GM19463 (cell line): Measurements from ENCODE around the gene TMEM116.
A peak's percentile ranks its signal among the peaks of the same experiment; 100 is the strongest.
"Not testable (repeated sequence)": the region's sequence is repeated elsewhere in the genome, so short reads cannot be mapped to it uniquely, and the experiment has no call there.

Experiments
- ATAC-seq: cut with Tn5 transposase; IDR thresholded peaks from one replicate; pipeline ENCODE4 v1.9.1; 2021; ENCODE audit warnings: mild to moderate bottlenecking, moderate library complexity; ENCODE audit not compliant: unreplicated experiment

Gene TMEM116

DNA sequence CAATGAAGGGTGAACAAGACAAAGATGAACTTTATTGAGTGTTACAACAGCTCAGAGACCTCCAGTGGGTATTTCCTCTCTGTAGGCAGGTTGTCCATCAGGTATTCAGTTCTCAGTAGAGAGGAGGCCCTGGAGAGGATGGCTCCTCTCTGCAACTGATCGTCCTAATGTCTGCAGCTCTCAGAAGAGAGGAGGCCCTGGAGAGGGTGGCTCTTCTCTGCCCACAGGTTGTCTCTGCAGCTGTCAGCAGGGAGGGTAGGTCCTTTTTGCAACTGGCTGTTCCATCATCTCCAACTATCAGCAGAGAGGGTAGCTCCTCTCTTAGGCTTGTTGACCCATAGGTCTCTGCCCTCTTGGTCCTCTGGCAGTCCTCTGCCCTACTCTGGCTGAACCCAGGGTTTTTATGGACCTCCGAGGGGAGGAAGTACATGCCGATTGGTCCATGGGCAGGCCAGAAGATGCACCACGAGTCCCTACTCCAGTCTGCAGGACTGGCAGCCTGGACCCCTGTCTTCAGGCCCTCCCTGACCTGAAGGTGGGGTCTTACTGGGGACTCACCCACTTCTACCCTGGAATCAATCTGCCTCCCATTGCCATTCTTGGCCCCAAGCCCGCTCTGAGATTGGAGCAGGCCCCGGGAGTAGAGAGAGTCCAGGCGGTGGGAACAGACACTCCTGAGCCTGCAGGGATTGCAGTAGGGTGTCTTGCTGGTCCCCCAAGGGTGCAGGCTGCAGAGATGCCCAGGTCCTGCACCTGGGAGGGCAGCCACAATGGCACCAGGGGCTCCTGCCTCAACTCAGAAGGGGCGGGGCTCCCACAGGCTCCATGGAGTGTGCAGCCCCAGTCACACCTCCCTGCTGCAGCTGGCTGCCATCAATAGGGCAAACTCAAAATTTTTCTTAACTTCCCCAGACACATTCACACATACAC is 2.3 kb downstream of the TMEM116 start:
- ATAC-seq = no peak

DNA sequence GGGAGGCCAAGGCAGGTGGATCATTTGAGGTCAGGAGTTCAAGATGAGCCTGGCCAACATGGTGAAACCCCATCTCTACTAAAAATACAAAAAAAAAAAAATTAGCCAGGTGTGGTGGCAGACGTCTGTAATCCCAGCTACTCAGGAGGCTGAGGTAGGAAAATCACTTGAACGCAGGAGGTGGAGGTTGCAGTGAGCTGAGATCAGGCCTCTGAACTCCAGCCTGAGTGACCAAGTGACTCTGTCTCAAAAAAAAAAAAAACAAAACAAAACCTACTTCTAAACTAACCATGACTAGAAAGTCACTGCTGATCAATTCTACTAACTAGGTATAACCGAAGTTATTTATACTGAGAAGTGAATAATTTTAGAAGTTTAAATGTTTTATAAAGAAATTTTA is 3.4 kb downstream of the TMEM116 start:
- not testable (repeated sequence) for ATAC-seq

GRCh38 chr12:112008918-112009317 is 4.0 kb downstream of the TMEM116 start:
- no peak for ATAC-seq

DNA sequence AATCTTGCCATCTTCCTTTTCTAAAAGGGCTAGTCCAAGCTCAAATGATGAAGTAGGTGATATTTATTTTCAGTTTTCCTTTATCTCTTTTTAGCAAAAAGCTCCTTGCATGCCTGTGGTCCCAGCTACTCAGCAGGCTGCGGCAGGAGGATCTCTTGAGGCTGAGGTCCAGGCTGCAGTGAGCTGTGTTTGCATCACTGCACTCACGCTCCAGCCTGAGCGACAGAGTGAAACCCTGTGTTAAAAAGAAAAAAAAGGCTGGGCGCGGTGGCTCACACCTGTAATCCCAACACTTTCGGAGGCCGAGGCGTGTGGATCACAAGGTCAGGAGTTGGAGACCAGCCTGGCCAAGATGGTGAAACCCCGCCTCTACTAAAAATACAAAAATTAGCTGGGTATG is 5.0 kb downstream of the TMEM116 start:
- ATAC-seq = no peak

GRCh38 chr12:112005419-112006395 is 7.3 kb downstream of the TMEM116 start:
- ATAC-seq = no peak

GRCh38 chr12:112004041-112004440 is 8.9 kb downstream of the TMEM116 start:
- ATAC-seq = no peak

DNA sequence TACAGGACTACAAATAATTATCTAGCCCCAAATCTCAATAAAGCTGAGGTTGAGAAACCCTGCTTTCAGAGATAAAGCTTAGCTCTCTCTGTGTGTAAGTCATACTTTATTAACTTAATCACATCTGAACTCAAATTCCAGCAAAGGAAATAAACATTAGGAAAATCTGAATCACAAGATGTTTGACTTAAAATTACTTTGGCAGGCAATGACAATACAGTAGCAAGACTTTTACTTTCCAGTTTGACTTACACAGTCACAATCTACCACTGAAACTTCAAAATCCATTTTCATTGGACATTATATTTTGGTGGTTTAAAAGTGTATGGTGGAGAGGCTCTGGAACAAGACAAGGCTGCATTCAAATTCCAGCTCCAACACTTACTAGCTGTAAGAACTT is 11.4 kb downstream of the TMEM116 start:
- ATAC-seq = no peak

DNA sequence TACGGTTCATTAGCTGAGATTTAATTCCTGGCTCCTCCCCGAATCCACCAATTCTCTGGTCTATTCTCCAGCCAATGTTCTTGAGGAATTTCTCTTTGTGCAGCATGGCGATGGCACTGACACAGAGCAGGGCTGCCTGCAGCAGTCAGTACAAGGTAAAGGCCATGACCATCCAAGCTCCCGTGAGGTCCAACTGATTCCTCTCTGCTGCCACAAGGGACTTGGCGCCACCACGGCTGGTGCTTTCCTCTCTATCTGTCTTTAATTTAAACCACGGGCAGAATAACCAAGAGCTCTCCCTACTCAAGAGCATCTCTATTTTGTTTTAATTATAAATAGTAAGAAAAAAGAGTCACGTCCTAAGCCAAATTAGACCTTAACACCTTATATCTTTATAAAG is 12.1 kb downstream of the TMEM116 start:
- ATAC-seq = no peak

- not testable (repeated sequence) for ATAC-seq
Observed at GRCh38 chr12:111999129-111999528, 13.8 kb downstream of the TMEM116 start.

DNA sequence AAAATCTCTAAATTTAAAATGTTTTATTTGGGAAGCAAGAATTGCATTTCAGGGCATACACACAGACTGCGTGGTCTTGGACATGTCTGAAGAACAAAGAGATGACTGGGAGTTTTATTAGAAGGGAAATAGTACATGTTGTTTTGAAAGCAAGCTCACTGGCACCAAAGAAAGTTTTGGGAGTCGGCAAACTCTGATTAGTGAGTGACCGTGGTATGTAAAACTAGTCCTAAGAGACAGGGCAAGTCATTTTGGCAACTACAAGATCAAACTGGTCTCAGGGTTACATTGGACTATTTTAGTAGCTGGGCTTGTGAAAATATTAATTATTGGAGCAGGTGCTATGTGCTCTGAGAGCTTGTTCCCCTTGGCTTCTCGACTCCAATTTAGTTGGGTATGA is 14.9 kb downstream of the TMEM116 start:
- no peak for ATAC-seq

- ATAC-seq = no peak
Observed at GRCh38 chr12:111997300-111997699, 15.7 kb downstream of the TMEM116 start.

DNA sequence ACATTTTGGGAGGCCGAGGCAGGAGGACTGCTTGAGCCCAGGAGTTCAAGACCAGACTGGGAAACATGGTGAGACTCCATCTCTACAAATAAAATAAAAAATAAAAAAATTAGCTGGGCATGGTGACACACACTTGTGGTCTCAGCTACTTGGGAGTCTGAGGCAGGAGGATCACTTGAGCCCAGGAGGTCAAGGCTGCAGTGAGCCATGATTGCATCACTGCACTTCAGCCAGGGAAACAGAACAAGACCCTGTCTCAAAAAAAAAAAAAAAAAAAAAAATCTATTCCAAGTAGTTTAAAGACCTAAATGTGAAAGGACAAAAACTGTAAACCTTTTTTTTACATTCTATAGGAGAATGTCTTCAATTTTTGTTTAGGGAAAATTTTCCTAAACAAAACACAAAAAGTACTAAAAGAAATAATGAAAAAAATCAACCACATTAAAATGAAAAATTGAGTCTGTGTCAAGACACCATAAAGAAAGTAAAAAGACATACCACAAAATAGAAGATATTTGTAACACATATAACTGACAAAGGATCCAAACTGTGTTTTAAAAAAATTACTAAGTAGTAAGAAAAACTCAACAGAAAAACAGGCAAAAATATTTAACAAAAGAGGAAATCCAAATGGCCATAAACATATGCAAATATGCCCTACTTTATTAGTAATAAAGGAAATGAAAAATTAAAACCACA is 17.0 kb downstream of the TMEM116 start:
- no peak for ATAC-seq

- not testable (repeated sequence) for ATAC-seq
Observed at GRCh38 chr12:111994211-111995111, 18.5 kb downstream of the TMEM116 start.

DNA sequence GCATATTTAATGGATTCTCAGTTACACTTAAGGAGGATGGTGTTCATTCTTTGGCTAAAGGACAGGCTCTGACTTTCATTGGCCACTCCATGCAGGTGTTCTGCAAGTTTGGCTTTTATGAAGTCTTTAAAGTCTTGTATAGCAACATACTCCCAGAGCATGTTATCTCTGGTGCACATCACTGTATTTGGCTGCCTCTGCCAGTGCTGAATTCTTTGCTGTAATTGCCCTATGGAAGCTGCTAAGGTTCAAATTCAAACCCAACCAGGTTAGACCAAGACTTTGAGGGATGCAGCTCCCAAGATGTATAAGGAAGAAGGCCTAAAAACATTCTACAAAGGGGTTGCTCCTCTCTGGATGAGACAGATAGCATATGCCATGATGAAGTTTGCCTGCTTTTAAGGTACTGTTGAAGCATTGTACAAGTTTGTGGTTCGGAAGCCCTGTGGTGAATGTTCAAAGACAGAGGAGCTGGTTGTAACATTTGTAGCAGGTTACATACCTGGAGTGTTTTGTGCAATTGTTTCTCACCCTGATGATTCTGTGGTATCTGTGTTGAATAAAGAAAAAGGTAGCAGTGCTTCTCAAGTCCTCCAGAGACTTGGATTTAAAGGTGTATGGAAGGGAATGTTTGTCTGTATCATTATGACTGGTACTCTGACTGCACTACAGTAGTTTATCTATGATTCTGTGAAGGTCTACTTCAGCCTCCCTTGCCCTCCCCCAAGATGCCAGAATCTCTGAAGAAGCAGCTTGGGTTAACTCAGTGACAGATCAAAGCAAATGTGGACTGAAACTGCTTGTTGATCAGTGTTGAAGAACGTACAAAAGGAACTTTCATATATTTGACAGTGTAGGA is 19.4 kb downstream of the TMEM116 start:
- peak; percentile 55 for ATAC-seq

DNA sequence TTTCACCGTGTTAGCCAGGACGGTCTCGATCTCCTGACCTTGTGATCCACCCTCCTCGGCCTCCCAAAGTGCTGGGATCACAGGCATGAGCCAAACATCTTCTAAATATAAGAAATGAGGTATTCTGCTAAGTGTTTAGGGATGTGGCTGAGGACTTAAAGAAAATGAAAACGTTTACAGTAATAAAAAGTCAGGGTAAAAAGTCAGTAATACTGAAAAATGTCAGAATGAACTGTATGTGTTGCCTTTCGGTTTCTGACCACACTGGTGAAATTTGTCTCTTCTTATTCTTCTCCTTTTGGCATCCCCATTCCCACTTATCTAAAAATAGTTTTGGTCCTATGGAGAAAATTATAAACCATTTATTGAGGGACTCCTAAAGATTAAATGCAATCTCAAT is 20.5 kb downstream of the TMEM116 start:
- no peak for ATAC-seq

DNA sequence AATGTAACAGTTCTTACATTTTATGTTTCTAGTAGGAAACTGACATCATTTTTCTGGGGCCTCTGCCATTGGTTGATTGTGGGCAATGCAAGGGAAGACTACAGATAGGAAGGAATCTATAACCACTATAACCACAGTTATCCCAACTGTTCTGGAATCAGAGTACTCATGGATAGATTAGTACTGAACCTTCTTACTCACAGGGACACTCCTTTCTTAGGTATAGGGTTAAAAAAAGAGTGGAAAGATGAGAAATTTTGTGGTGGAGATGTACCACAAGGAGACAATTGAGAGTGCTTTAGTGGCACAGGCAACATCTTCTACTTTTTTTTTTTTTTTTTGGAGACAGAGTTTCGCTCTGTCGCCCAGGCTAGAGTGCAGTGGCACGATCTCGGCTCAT is 21.0 kb downstream of the TMEM116 start:
- ATAC-seq = no peak

GRCh38 chr12:111991535-111991934 is 21.4 kb downstream of the TMEM116 start:
- no peak for ATAC-seq

GRCh38 chr12:111984820-111985219 is 28.1 kb downstream of the TMEM116 start:
- no peak for ATAC-seq

DNA sequence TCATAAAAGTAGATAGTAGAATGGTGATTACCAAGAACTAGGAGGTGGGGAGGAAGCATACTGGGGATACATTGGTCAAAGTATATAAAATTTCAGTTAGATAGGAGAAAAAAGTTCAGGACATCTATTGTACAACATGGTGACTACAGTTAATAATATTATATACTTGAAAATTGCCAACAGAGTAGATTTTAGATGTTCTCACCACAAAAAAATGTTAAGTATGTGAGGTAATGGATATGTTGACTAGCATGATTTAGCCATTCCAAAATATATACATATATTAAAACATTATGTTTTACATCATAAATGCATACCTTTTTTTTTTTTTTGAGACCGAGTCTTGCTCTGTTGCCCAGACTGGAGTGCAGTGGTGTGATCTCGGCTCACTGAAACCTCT is 31.0 kb downstream of the TMEM116 start:
- ATAC-seq = no peak
